Neuron (in vitro differentiated cells): ENCODE measurements around the gene PSTPIP2.

Experiments used
- H2AFZ ChIP-seq: one replicate; pipeline ENCODE4 v1.6.1; 2013; ENCODE audit warnings: low read depth, mild to moderate bottlenecking, inconsistent platforms, low read length, moderate library complexity
- H3K27me3 ChIP-seq: one replicate; pipeline ENCODE4 v1.6.1; 2013; ENCODE audit warnings: low read length; ENCODE audit not compliant: insufficient read depth
- H3K36me3 ChIP-seq: one replicate; pipeline ENCODE4 v1.6.1; 2013; ENCODE audit warnings: low read length; ENCODE audit not compliant: insufficient read depth
- H3K4me1 ChIP-seq: one replicate; pipeline ENCODE4 v1.6.1; 2013; ENCODE audit warnings: low read length; ENCODE audit not compliant: insufficient read depth
- H3K4me3 ChIP-seq: 2 replicates; pipeline ENCODE4 v1.5.1; 2013; ENCODE audit warnings: mild to moderate bottlenecking, low read length, moderate library complexity
- H3K9me3 ChIP-seq: one replicate; pipeline ENCODE4 v1.6.1; 2013; ENCODE audit warnings: low read length

The PSTPIP2 gene

DNA sequence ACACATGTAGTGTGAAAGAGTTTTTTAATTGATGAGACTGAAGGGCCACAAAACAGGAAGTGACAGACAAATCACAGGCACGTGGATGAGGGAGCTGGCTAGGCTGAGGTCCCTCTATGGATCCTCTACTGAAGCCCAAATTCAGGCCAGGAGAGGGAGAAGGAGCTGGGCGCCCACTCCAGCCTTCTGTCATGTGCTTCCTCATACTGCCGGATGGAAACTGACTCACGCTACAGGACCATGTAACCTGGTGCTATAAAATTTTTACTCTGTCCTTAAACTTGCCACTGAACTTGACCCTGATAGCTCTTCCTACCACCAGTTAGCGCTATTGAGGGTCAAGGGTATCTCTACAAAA lies 31.3 kb downstream of the PSTPIP2 start:
- Histone ChIP-seq H3K9me3 (no peaks in the 10 kb centered on the region), H3K36me3 (no peaks in the 10 kb centered on the region), H2AFZ (no peak overlapping the region), H3K4me1 (peaks cover 14% of the 10 kb centered on the region), H3K27me3 (no peaks in the 10 kb centered on the region), H3K4me3 (no peak overlapping the region)

DNA sequence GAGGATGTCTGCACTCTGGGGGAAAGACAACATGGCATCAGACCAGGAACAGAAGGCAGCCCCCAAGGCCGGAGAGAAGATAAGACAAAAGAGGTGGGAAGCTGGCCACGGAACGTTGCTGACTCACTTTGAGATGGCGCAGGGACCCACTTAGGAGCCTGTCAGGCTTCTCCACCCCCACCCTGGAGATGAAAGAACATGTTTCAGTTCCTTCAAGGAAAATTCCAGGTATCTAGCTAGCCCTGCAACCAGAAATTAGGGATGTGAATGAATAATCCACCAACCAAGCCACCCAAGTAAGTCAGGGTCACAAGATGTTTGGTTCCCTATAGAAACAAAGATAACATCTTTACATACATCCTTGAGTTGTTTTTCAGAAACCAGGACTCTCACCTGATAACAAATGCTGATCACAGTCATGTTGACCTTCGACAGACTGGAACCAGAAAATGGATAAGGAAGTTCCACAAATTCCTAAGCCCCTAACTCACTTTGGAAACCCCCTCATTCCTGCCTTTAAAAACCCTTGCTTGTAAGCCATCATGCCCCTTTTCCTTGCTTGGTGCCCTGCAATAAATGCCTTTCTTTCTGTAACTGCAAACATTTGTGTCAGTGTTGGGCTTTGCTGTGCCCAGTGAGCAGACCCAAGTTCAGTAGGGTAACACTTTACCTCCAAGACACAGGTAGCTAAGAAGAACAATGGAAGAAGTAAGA lies 31.9 kb downstream of the PSTPIP2 start:
- Histone ChIP-seq H3K4me1 (peaks cover 14% of the 10 kb centered on the region), H3K36me3 (no peaks in the 10 kb centered on the region), H2AFZ (no peak overlapping the region), H3K9me3 (no peaks in the 10 kb centered on the region), H3K4me3 (no peak overlapping the region), H3K27me3 (no peaks in the 10 kb centered on the region)

DNA sequence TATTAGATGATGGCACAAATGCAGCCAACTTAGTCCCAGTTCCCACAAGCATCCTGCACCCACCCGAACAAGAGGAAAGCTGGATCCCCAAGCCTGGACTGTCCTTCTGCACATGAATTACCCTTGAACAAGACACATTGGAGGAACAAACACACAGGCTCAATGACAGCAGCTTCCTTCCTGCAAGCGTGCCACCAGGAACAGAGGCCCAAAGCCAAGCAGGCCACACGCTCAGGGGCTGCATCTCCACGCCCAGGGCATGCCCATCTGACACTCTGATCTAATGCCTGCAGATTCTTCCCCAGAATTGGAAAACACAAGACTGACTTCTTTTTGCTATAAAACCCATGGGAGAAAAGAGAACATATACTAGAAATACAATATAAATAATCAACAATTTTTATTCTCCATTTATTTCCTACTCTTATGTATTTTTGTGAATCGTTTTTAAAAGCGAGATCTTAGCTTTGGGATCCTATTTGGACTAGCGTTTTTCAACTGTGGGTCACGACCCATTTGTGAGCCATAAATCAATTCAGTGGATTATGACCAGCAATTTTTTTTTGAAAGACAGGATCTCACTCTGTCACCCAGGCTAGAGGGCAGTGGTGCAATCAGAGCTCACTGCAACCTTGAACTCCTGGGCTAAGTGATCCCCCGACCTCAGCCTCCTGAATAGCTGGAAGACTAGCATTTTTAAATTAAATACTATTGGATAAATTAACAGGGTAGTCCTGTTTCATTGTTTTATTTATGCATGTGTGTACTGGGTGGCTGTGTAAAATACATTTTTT lies 34.4 kb downstream of the PSTPIP2 start:
- Histone ChIP-seq H3K4me3 (no peak overlapping the region), H3K9me3 (no peaks in the 10 kb centered on the region), H3K27me3 (no peaks in the 10 kb centered on the region), H2AFZ (no peak overlapping the region), H3K4me1 (peaks cover 10% of the 10 kb centered on the region), H3K36me3 (no peaks in the 10 kb centered on the region)

- H3K36me3 ChIP-seq = no peaks in the 10 kb centered on the region
- H3K4me1 ChIP-seq = no peaks in the 10 kb centered on the region
- H2AFZ ChIP-seq = no peak overlapping the region
Measured at GRCh38 chr18:46035696-46036680, 36.1 kb downstream of the PSTPIP2 start.

DNA sequence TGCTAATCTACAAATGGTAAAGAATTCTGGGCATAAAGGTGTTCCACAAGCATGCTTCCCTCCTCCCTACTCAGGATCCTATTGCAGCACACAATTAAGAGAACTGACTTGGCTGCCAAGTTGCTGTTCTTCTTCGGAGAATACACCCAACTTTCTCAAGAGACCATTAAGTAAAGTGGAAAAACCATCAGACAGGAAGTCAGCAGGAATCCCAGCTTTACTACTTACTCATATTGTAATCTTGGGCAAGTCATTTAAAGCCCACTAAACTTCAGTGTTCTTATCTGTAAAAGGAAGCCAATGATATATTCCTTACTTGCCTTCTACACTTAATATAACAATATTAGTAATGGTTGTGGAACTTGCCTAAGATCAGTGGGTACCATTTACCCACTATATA lies 37.8 kb downstream of the PSTPIP2 start:
- Histone ChIP-seq H3K4me3 (no peak overlapping the region), H3K4me1 (no peaks in the 10 kb centered on the region), H3K36me3 (no peaks in the 10 kb centered on the region), H3K27me3 (no peaks in the 10 kb centered on the region), H3K9me3 (no peaks in the 10 kb centered on the region), H2AFZ (no peak overlapping the region)

More at GRCh38 chr18:46035696-46036680, 36.1 kb downstream of the PSTPIP2 start:
- H3K27me3 ChIP-seq = no peaks in the 10 kb centered on the region
- H3K4me3 ChIP-seq = no peak overlapping the region
- no peaks in the 10 kb centered on the region for H3K9me3 ChIP-seq

- Histone ChIP-seq H3K4me3 (no peak overlapping the region), H2AFZ (no peak overlapping the region), H3K27me3 (no peaks in the 10 kb centered on the region)
Measured at GRCh38 chr18:46031741-46032140, 40.3 kb downstream of the PSTPIP2 start.

GRCh38 chr18:46028536-46028891 lies 43.5 kb downstream of the PSTPIP2 start:
- Histone ChIP-seq H3K4me1 (no peaks in the 10 kb centered on the region), H3K27me3 (no peaks in the 10 kb centered on the region), H3K36me3 (no peaks in the 10 kb centered on the region), H2AFZ (no peak overlapping the region), H3K4me3 (no peak overlapping the region), H3K9me3 (peaks cover 3% of the 10 kb centered on the region)

More at GRCh38 chr18:46031741-46032140, 40.3 kb downstream of the PSTPIP2 start:
- peaks cover 3% of the 10 kb centered on the region for H3K9me3 ChIP-seq
- no peaks in the 10 kb centered on the region for H3K36me3 ChIP-seq
- no peaks in the 10 kb centered on the region for H3K4me1 ChIP-seq

GRCh38 chr18:46019936-46020335 lies 52.1 kb downstream of the PSTPIP2 start:
- no peak overlapping the region for H2AFZ ChIP-seq
- peaks cover 2% of the 10 kb centered on the region for H3K9me3 ChIP-seq
- H3K27me3 ChIP-seq = no peaks in the 10 kb centered on the region
- H3K4me1 ChIP-seq = no peaks in the 10 kb centered on the region
- H3K4me3 ChIP-seq = no peak overlapping the region
- H3K36me3 ChIP-seq = no peaks in the 10 kb centered on the region

- no peak overlapping the region for H2AFZ ChIP-seq
- peaks cover 2% of the 10 kb centered on the region for H3K9me3 ChIP-seq
- H3K36me3 ChIP-seq = peaks cover 4% of the 10 kb centered on the region
- no peaks in the 10 kb centered on the region for H3K4me1 ChIP-seq
- no peak overlapping the region for H3K4me3 ChIP-seq
- no peaks in the 10 kb centered on the region for H3K27me3 ChIP-seq
Measured at GRCh38 chr18:46013484-46014189, 58.4 kb downstream of the PSTPIP2 start.

GRCh38 chr18:46010676-46011075 lies 61.4 kb downstream of the PSTPIP2 start:
- H3K27me3 ChIP-seq = no peaks in the 10 kb centered on the region

DNA sequence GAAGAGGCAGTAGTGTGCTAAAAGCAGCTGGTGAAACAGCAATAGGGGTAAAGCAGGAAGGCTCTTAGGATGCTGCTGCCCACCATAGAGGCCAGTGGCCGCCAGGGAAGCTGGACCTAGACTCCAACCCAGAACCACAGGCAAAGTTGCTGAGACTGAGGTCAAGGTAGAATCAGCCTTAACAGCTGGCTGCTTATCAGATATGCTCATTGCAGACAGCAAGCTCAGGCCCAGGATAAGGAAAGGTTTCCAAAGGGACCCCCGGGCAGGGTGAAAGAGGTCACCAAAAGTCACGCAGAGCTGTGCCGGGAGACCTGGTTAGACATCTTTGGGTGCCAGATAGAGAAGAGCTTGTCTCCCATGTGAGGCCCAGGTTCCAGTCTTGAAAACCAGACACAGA lies 62.0 kb downstream of the PSTPIP2 start:
- Histone ChIP-seq H3K36me3 (peaks cover 4% of the 10 kb centered on the region), H3K27me3 (no peaks in the 10 kb centered on the region)

More at GRCh38 chr18:46010676-46011075, 61.4 kb downstream of the PSTPIP2 start:
- Histone ChIP-seq H3K4me1 (no peaks in the 10 kb centered on the region), H3K4me3 (no peak overlapping the region), H3K9me3 (no peaks in the 10 kb centered on the region), H3K36me3 (peaks cover 4% of the 10 kb centered on the region), H2AFZ (no peak overlapping the region)

DNA sequence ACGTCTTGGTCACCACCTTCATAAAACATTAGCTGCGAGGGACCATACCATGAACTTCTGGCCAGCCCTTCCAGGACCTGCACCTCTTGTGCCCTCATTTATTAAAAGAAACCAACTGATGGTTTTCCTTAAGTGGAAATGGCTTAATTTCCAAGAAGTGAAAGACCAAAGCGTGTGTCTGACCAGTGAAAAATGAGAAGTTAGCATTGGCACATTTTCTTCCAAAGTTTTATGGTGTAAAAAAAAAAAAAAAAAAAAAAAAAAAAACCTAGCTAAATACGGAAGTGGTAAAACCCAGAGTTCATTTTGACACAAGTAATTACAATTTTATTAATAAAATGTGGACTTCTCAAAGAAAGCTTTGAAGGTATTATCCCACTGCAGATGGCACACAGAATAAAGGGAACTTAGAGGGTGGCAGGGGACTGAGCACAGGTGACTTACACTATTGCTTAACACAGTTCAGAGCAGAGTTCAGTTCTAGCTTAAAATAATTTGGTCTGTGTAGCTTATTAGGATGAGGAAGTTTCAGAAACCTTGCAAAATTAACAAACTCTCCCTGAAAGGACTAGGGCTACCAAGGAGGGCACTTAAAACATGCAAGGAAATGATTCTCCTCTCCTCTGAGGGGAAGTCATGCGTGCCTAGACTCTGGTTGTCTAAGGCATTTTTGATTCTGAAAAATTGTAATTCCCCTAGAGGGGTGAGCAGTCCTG lies 62.8 kb downstream of the PSTPIP2 start:
- no peaks in the 10 kb centered on the region for H3K9me3 ChIP-seq
- no peak overlapping the region for H2AFZ ChIP-seq
- H3K36me3 ChIP-seq = peaks cover 4% of the 10 kb centered on the region
- no peaks in the 10 kb centered on the region for H3K27me3 ChIP-seq
- no peak overlapping the region for H3K4me3 ChIP-seq
- H3K4me1 ChIP-seq = no peaks in the 10 kb centered on the region

More for the DNA sequence above, 62.0 kb downstream of the PSTPIP2 start:
- Histone ChIP-seq H2AFZ (no peak overlapping the region), H3K4me1 (no peaks in the 10 kb centered on the region), H3K9me3 (no peaks in the 10 kb centered on the region), H3K4me3 (no peak overlapping the region)
